ENCODE data around the gene LARGE1.

DNA sequence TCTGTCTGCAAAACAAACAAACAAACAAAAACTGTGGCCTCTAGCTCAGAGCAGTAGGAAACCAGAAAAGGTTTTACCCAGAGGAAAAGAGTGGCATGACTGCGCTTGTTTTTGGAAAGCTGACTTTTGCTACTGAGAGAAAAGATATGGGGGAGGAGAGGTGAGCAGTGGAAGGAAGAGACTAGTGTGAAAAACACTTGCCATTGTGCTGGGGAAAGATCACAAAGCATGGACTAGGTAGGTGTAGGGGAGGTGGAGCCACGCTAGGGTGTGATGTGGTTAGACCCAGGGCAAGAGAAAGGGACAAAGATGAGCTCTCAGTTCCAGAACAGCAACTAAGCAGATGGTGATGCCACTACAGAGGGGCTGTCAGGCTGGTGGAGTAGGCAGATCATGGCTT lies 319.2 kb downstream of the LARGE1 start:
- TF ChIP-seq POLR2AphosphoS5 (IDR thresholded peaks at IDR 0.05; ENCODE audit: low read depth, low read length) (no peak), JUND (IDR thresholded peaks at IDR 0.05) (no peak), EZH2phosphoT487 (IDR thresholded peaks at IDR 0.05; ENCODE audit: borderline replicate concordance) (no peak), YY1 (IDR thresholded peaks at IDR 0.05; ENCODE audit: extremely low read depth, insufficient replicate concordance, low read depth, low read length) (no peak), POLR2A (IDR thresholded peaks at IDR 0.05; ENCODE audit: borderline replicate concordance, extremely low read depth, insufficient read depth, insufficient read length) (no peak), ZNF274 (IDR thresholded peaks at IDR 0.05; ENCODE audit: low read depth, low read length) (no peak), EZH2 (IDR thresholded peaks at IDR 0.05) (no peak)
- TF ChIP-seq, protein P1, sequence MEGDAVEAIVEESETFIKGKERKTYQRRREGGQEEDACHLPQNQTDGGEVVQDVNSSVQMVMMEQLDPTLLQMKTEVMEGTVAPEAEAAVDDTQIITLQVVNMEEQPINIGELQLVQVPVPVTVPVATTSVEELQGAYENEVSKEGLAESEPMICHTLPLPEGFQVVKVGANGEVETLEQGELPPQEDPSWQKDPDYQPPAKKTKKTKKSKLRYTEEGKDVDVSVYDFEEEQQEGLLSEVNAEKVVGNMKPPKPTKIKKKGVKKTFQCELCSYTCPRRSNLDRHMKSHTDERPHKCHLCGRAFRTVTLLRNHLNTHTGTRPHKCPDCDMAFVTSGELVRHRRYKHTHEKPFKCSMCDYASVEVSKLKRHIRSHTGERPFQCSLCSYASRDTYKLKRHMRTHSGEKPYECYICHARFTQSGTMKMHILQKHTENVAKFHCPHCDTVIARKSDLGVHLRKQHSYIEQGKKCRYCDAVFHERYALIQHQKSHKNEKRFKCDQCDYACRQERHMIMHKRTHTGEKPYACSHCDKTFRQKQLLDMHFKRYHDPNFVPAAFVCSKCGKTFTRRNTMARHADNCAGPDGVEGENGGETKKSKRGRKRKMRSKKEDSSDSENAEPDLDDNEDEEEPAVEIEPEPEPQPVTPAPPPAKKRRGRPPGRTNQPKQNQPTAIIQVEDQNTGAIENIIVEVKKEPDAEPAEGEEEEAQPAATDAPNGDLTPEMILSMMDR (IDR thresholded peaks at IDR 0.05 in 2 of 3, conservative IDR thresholded peaks at IDR 0.05 in 1 of 3; ENCODE audit: borderline replicate concordance in 1 of 3, insufficient read depth in 1 of 3, low read depth in 2 of 3, low read length in 2 of 3): no peak
